ENCODE data around the gene ST3GAL4.

Gene ST3GAL4

GRCh38 chr11:126430581-126431335 lies 75.3 kb downstream of the ST3GAL4 start:
- no peak for DNase-seq

GRCh38 chr11:126431401-126432064 lies 76.0 kb downstream of the ST3GAL4 start:
- peak; percentile 71 for DNase-seq

- DNase-seq, result no peak
Observed at GRCh38 chr11:126432065-126432461, 76.6 kb downstream of the ST3GAL4 start.

- no peak for DNase-seq
Observed at GRCh38 chr11:126432525-126432924, 77.0 kb downstream of the ST3GAL4 start.

- no peak for DNase-seq
Observed at GRCh38 chr11:126433244-126433846, 77.9 kb downstream of the ST3GAL4 start.

GRCh38 chr11:126433989-126434949 lies 78.8 kb downstream of the ST3GAL4 start:
- no peak for DNase-seq

GRCh38 chr11:126434950-126435335 lies 79.5 kb downstream of the ST3GAL4 start:
- DNase-seq, result no peak

- no peak for DNase-seq
Observed at GRCh38 chr11:126436209-126436755, 80.8 kb downstream of the ST3GAL4 start.

- DNase-seq, result no peak
Observed at GRCh38 chr11:126437731-126438130, 82.2 kb downstream of the ST3GAL4 start.

GRCh38 chr11:126438272-126438671 lies 82.8 kb downstream of the ST3GAL4 start:
- no peak for DNase-seq

GRCh38 chr11:126438691-126439090 lies 83.2 kb downstream of the ST3GAL4 start:
- no peak for DNase-seq

- no peak for DNase-seq
Observed at GRCh38 chr11:126440276-126440675, 84.8 kb downstream of the ST3GAL4 start.

GRCh38 chr11:126440792-126441514 lies 85.5 kb downstream of the ST3GAL4 start:
- DNase-seq, result peak; percentile 98

GRCh38 chr11:126443120-126443519 lies 87.6 kb downstream of the ST3GAL4 start:
- DNase-seq, result no peak

GRCh38 chr11:126444072-126444471 lies 88.6 kb downstream of the ST3GAL4 start:
- no peak for DNase-seq

GRCh38 chr11:126446581-126446980 lies 91.1 kb downstream of the ST3GAL4 start:
- no peak for DNase-seq

GRCh38 chr11:126450198-126450597 lies 94.7 kb downstream of the ST3GAL4 start:
- no peak for DNase-seq

- no peak for DNase-seq
Observed at GRCh38 chr11:126450806-126451205, 95.3 kb downstream of the ST3GAL4 start.

GRCh38 chr11:126451211-126451802 lies 95.8 kb downstream of the ST3GAL4 start:
- no peak for DNase-seq

GRCh38 chr11:126452241-126453101 lies 97.0 kb downstream of the ST3GAL4 start:
- DNase-seq, result no peak

Measured in 8988T (cell line).